Spleen (tissue), 11 donors: ENCODE data around the gene FOXK2. TPM values are rescaled to one million over a fixed set of nuclear protein-coding genes. Genes with fewer than 3 reads are reported as not detected.

ENCODE experiments used
- DNase-seq: peaks from one replicate; pipeline ENCODE4 v3.0.0-alpha.2; 2020
- H3K27ac ChIP-seq, 8 donors: fragments of 200-600 bp; sonication (generic) in 7 of 8; 1 replicate in 4 of 8; 2 replicates in 4 of 8; pipeline versions ENCODE4 v1.5.0 to v1.8.0; 2016 to 2021; ENCODE audit warnings: inconsistent platforms in 4 of 8, mild to moderate bottlenecking in 4 of 8, moderate library complexity in 1 of 8
- H3K27me3 ChIP-seq, 7 donors: fragments of 200-600 bp; sonication (generic) in 6 of 7; replicated peaks in 1 of 7; 1 replicate in 4 of 7; 2 replicates in 3 of 7; pipeline versions ENCODE4 v1.5.0 to v1.8.0; 2016 to 2021; ENCODE audit warnings: inconsistent platforms in 3 of 7, mild to moderate bottlenecking in 1 of 7
- H3K36me3 ChIP-seq, 6 donors: fragments of 200-600 bp; sonication (generic) in 5 of 6; 1 replicate in 4 of 6; 2 replicates in 2 of 6; pipeline versions ENCODE4 v1.5.0 to v1.8.0; 2016 to 2021; ENCODE audit warnings: inconsistent platforms in 2 of 6
- H3K4me1 ChIP-seq, 6 donors: fragments of 200-600 bp; sonication (generic) in 5 of 6; 1 replicate in 3 of 6; 2 replicates in 3 of 6; pipeline versions ENCODE4 v1.5.0 to v1.8.0; 2016 to 2021; ENCODE audit warnings: inconsistent platforms in 3 of 6
- H3K4me3 ChIP-seq, 8 donors: fragments of 200-600 bp; sonication (generic) in 7 of 8; 1 replicate in 4 of 8; 2 replicates in 4 of 8; pipeline versions ENCODE4 v1.5.0 to v1.8.0; 2016 to 2021; ENCODE audit warnings: inconsistent platforms in 4 of 8, mild to moderate bottlenecking in 4 of 8, moderate library complexity in 2 of 8
- H3K9me3 ChIP-seq, 8 donors: fragments of 200-600 bp; sonication (generic) in 7 of 8; 1 replicate in 4 of 8; 2 replicates in 4 of 8; pipeline versions ENCODE4 v1.5.0 to v1.8.0; 2016 to 2021; ENCODE audit warnings: inconsistent platforms in 4 of 8
- CTCF ChIP-seq, 11 experiments: fragments of 200-600 bp in 7 of 11; fragments of 450-650 bp in 4 of 11; sonication (generic) in 4 of 11; IDR thresholded peaks in 8 of 11; conservative IDR thresholded peaks in 3 of 11; 1 replicate in 7 of 11; 2 replicates in 4 of 11; pipeline versions ENCODE4 v1.4.0 to v1.8.0; 2016 to 2021; ENCODE audit warnings: antibody characterized with exemption in 11 of 11, inconsistent platforms in 4 of 11, mild to moderate bottlenecking in 1 of 11
- POLR2A ChIP-seq, 3 donors: fragments of 450-650 bp; IDR thresholded peaks; one replicate each; pipeline ENCODE4 v1.5.1; 2017; ENCODE audit warnings: antibody characterized with exemption in 3 of 3, mild to moderate bottlenecking in 1 of 3
- POLR2AphosphoS5 ChIP-seq, 3 donors: sonication (generic); formaldehyde crosslinking; IDR thresholded peaks; one replicate each; pipeline ENCODE4 v1.5.1; 2017; ENCODE audit warnings: antibody characterized with exemption in 3 of 3
- whole genome bisulfite sequencing, 5 donors: extraction: QIAGEN DNeasy Blood & Tissue Kit in 3 of 5; methylation state at CpG; one replicate each; pipeline versions ENCODE4 v1.1.5 to v1.1.7; 2013 to 2018; 5-methylcytosine and 5-hydroxymethylcytosine counted together
- intact Hi-C: fragments of 100-400 bp; cut with DNase I; formaldehyde crosslinking; loops from one replicate; pipeline ENCODE4 v1.15.0; 2023; ENCODE audit warnings: low total_unique reads
- polyA plus RNA-seq, 3 donors: library from polyadenylated mRNA; stranded (reverse); fragments of 200-250 nt; gene quantifications; one replicate each; pipeline ENCODE4 v1.2.1, GENCODE V29; 2013
- total RNA-seq, 7 donors: library from RNA; depleted of rRNA in 3 of 7; stranded (reverse); fragments of >200 nt in 3 of 7; fragmentation: NEBNext Ultra II Directional in 4 of 7; extraction: Animal tissue kit (Norgen Biotek cat#: 25700) in 4 of 7; gene quantifications; one replicate each; pipeline versions ENCODE4 v1.1.0 to v1.2.1, GENCODE V29; 2016 to 2021
- donor health status: healthy with polysubstance abuse.
- donor health status: DM: no; HTN: no; CAD: no; lungs with moderate emphysema.
- donor health status: DM: no; HTN: no; CAD: no.
- donor health status: Bipolar disorder and iron deficiency.
- donor health status: healthy.
- donor health status: DM: no; HTN: no; CAD: no.
- donor health status: DM: yes; HTN: yes; CAD: no.

Gene FOXK2
- total and polyA plus RNA-seq, 10 donors = 10.4 to 55.1 (median 45.2) TPM

GRCh38 chr17:82632451-82632850, 112.9 kb downstream of the FOXK2 start:
- H3K36me3 ChIP-seq = peaks cover 0 to 94% (median 45%) of the 10 kb centered on the region in 6 donors
- no peak for DNase-seq

DNA sequence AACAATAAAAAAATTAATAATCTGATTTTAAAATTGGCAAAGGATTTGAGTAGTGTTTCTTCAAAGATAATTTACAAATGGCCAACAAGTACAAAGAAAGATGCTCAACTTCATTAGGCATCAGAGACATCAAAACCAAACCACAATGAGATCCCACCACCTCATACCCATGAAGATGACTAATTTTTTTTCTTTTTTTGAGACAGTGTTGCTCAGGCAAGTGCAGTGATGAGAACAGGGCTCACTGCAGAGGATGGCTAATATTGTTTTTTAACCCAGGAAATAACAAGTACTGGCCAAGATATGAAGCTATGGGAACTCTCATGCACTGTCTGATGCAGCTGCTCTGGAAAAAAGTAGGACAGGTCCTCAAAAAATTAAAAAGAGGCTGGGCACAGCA, 113.8 kb downstream of the FOXK2 start:
- Histone ChIP-seq H3K9me3 (peaks cover 0 to 12% (median 8%) of the 10 kb centered on the region in 8 donors), H3K27ac (no peak overlapping the region), H3K4me1 (peaks cover 0 to 44% (median 11%) of the 10 kb centered on the region in 6 donors), H3K27me3 (no peaks in the 10 kb centered on the region), H3K36me3 (peaks cover 0 to 93% (median 40%) of the 10 kb centered on the region in 6 donors), H3K4me3 (no peak overlapping the region)
- TF ChIP-seq CTCF (IDR thresholded peaks at IDR 0.05 in 8 of 11, conservative IDR thresholded peaks at IDR 0.05 in 3 of 11) = no peak
- no peak for TF ChIP-seq POLR2AphosphoS5 (IDR thresholded peaks at IDR 0.05)
- no peak for TF ChIP-seq POLR2A (IDR thresholded peaks at IDR 0.05)
- DNase-seq = no peak
- intact Hi-C loops = no loop called here

More at GRCh38 chr17:82632451-82632850, 112.9 kb downstream of the FOXK2 start:
- TF ChIP-seq POLR2AphosphoS5 (IDR thresholded peaks at IDR 0.05) (no peak), POLR2A (IDR thresholded peaks at IDR 0.05) (no peak), CTCF (IDR thresholded peaks at IDR 0.05 in 8 of 11, conservative IDR thresholded peaks at IDR 0.05 in 3 of 11) (no peak)
- no peaks in the 10 kb centered on the region for H3K27me3 ChIP-seq
- intact Hi-C loops = no loop called here
- H3K9me3 ChIP-seq = peaks cover 0 to 11% (median 8%) of the 10 kb centered on the region in 8 donors
- H3K4me1 ChIP-seq = peaks cover 0 to 51% (median 14%) of the 10 kb centered on the region in 6 donors
- WGBS, 5 donors = 64 to 79% (median 75%) methylated on average over 8 of the region's 8 CpGs
- peak overlapping the region in 1 of 8 donors; percentile 9 for H3K27ac ChIP-seq
- H3K4me3 ChIP-seq = no peak overlapping the region

DNA sequence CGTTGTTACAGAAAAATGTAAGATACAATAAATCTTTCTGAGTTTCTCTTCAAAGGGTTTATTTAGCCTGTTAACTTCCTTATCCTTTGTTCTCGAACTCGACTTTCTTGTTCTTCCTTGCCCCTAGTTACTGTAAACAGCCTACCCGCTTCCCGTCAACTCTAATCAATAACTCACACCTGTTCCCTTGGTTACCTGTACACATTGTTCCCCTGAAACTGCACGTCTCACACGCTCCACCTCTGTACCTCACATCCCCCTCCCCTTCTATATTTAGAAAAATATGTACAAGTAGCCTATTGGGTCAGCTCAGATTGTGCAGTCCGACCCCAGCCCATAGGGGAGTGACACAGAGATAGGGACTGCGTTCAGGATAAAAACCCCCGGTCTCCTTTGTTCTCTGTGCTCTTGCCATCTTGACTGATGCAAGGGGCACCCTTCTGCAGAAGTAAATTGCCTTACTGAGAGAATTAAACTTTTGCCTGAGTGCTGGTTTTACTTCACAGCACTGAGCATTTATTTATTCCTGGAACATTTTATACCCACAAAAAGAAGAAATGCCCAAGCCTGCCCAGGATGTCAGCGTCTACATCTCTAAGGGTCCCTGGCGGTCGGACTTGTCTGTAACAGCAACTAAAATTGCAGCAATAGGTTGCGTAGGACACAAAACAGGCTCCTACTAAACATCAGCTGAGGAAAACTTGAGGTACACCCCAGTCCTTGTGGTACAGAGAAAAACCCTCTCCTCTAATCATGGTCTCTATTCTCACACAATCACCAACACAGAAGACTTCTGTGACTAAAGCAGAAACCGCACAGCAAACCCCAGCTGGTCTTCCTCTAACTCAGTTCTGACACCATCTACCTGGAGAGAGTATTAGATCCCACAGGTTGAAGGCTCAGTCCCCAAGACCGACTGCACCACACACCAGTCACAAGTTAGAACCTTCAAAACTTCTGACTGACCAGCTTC, 117.4 kb downstream of the FOXK2 start:
- WGBS, 5 donors = 86 to 92% (median 88%) methylated on average over 16 of the region's 16 CpGs
- peaks cover 0 to 12% (median 8%) of the 10 kb centered on the region in 8 donors for H3K9me3 ChIP-seq
- no peak for DNase-seq
- H3K27ac ChIP-seq = no peak overlapping the region
- no peak for TF ChIP-seq POLR2AphosphoS5 (IDR thresholded peaks at IDR 0.05)
- TF ChIP-seq POLR2A (IDR thresholded peaks at IDR 0.05) = no peak
- no peak for TF ChIP-seq CTCF (IDR thresholded peaks at IDR 0.05 in 8 of 11, conservative IDR thresholded peaks at IDR 0.05 in 3 of 11)
- H3K4me3 ChIP-seq = no peak overlapping the region
- intact Hi-C loops = no loop called here
- H3K36me3 ChIP-seq = peaks cover 0 to 96% (median 36%) of the 10 kb centered on the region in 6 donors
- H3K4me1 ChIP-seq = peaks cover 0 to 70% (median 24%) of the 10 kb centered on the region in 6 donors
- H3K27me3 ChIP-seq = no peaks in the 10 kb centered on the region

DNA sequence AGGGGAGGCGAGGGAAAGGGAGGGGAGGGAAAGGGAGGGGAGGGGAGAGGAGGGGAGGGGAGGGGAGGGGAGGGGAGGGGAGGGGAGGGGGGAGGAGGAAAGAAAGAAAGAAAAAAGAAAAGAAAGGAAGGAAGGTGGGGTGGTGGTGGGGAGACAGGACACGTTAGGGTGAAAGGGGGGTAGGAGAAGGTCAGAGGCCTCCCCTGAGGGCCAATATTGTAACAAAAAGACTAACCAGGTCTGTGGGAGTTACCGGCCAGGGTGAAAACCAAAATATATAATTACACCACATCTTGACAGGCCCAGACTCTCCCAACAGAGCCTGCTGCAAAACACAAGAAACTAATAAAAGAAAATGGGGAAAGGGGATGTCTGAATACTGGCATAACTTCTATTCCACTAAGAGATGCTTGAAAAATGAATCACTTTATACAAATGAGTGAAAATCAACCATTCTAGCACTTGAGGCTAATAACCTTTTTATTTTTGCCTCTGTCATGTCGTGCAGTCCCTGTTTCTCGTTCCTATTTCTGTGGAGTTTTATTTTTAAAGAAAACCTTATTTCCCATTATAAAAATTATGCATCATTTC, 118.7 kb downstream of the FOXK2 start:
- 69 to 77% (median 74%) methylated on average over 4 to 5 of the region's 5 CpGs for WGBS, 5 donors
- intact Hi-C loops = no loop called here

More for the DNA sequence above, 118.7 kb downstream of the FOXK2 start:
- H3K4me1 ChIP-seq = peaks cover 0 to 70% (median 19%) of the 10 kb centered on the region in 6 donors
- no peak overlapping the region for H3K4me3 ChIP-seq
- DNase-seq = no peak
- H3K9me3 ChIP-seq = peaks cover 0 to 12% (median 8%) of the 10 kb centered on the region in 8 donors
- no peak overlapping the region for H3K27ac ChIP-seq
- no peaks in the 10 kb centered on the region for H3K27me3 ChIP-seq
- peaks cover 0 to 96% (median 44%) of the 10 kb centered on the region in 6 donors for H3K36me3 ChIP-seq
- TF ChIP-seq POLR2AphosphoS5 (IDR thresholded peaks at IDR 0.05) (no peak), POLR2A (IDR thresholded peaks at IDR 0.05) (no peak), CTCF (IDR thresholded peaks at IDR 0.05 in 8 of 11, conservative IDR thresholded peaks at IDR 0.05 in 3 of 11) (no peak)
